HG02981 (cell line): ENCODE measurements around the gene SLMAP.
A peak's percentile ranks its signal among the peaks of the same experiment; 100 is the strongest.

Experiments used
- ATAC-seq: cut with Tn5 transposase; IDR thresholded peaks from one replicate; pipeline ENCODE4 v1.9.1; 2021; ENCODE audit warnings: mild to moderate bottlenecking, moderate library complexity; ENCODE audit not compliant: unreplicated experiment

Gene SLMAP

GRCh38 chr3:57752307-57752706, 3.8 kb upstream of the SLMAP start:
- no peak for ATAC-seq

- no peak for ATAC-seq
Measured at GRCh38 chr3:57753016-57753415, 3.1 kb upstream of the SLMAP start.

- ATAC-seq, result no peak
Measured at GRCh38 chr3:57755368-57755675, 787 bp upstream of the SLMAP start.

GRCh38 chr3:57756528-57757401, 656 bp downstream of the SLMAP start:
- peak; percentile 9 for ATAC-seq

GRCh38 chr3:57757642-57758297, 1.7 kb downstream of the SLMAP start:
- no peak for ATAC-seq

GRCh38 chr3:57758686-57759085, 2.6 kb downstream of the SLMAP start:
- ATAC-seq, result no peak

GRCh38 chr3:57764794-57765193, 8.7 kb downstream of the SLMAP start:
- ATAC-seq, result no peak

- no peak for ATAC-seq
Measured at GRCh38 chr3:57768595-57768994, 12.5 kb downstream of the SLMAP start.

GRCh38 chr3:57770009-57770827, 14.1 kb downstream of the SLMAP start:
- ATAC-seq, result no peak

- ATAC-seq, result no peak
Measured at GRCh38 chr3:57772251-57772650, 16.1 kb downstream of the SLMAP start.

- no peak for ATAC-seq
Measured at GRCh38 chr3:57777774-57778173, 21.7 kb downstream of the SLMAP start.

GRCh38 chr3:57778494-57778893, 22.4 kb downstream of the SLMAP start:
- ATAC-seq, result no peak

- ATAC-seq, result no peak
Measured at GRCh38 chr3:57779666-57780065, 23.6 kb downstream of the SLMAP start.

- ATAC-seq, result no peak
Measured at GRCh38 chr3:57783186-57784088, 27.3 kb downstream of the SLMAP start.

GRCh38 chr3:57784089-57784735, 28.1 kb downstream of the SLMAP start:
- no peak for ATAC-seq

- no peak for ATAC-seq
Measured at GRCh38 chr3:57785446-57785845, 29.3 kb downstream of the SLMAP start.

GRCh38 chr3:57787867-57788623, 31.9 kb downstream of the SLMAP start:
- peak; percentile 95 for ATAC-seq

GRCh38 chr3:57788624-57789018, 32.5 kb downstream of the SLMAP start:
- ATAC-seq, result no peak

- no peak for ATAC-seq
Measured at GRCh38 chr3:57791245-57791644, 35.1 kb downstream of the SLMAP start.
